Activated T-helper 9 cell treated with anti-CD3 and anti-CD28 coated beads, Interleukin-2, amount 50 U/mL, for 16 hours (primary cell): ENCODE results near the gene CDA.

Source experiments
- DNase-seq: peaks from one replicate; pipeline ENCODE4 v3.0.0-alpha.2; 2020; ENCODE audit warnings: low read depth

Gene CDA

GRCh38 chr1:20648946-20649345, 60.0 kb downstream of the CDA start:
- no peak for DNase-seq

GRCh38 chr1:20652300-20652699, 63.4 kb downstream of the CDA start:
- DNase-seq: no peak

- DNase-seq: no peak
Observed at GRCh38 chr1:20654104-20654690, 65.3 kb downstream of the CDA start.

- no peak for DNase-seq
Observed at GRCh38 chr1:20657024-20657423, 68.1 kb downstream of the CDA start.

GRCh38 chr1:20658166-20658915, 69.4 kb downstream of the CDA start:
- DNase-seq: no peak

- DNase-seq: no peak
Observed at GRCh38 chr1:20660363-20660762, 71.5 kb downstream of the CDA start.

- no peak for DNase-seq
Observed at GRCh38 chr1:20660847-20661206, 71.9 kb downstream of the CDA start.

- peak; percentile 92 for DNase-seq
Observed at GRCh38 chr1:20661207-20662109, 72.6 kb downstream of the CDA start, which contains the start of gene DDOST. DDOST (minus strand) TSS chr1:20661369; CDS start chr1:20661350, 19 bp downstream.

GRCh38 chr1:20662110-20662475, 73.2 kb downstream of the CDA start:
- DNase-seq: no peak

- DNase-seq: no peak
Observed at GRCh38 chr1:20663365-20663764, 74.5 kb downstream of the CDA start.

- DNase-seq: no peak
Observed at GRCh38 chr1:20663969-20664715, 75.2 kb downstream of the CDA start.

- no peak for DNase-seq
Observed at GRCh38 chr1:20665726-20666125, 76.8 kb downstream of the CDA start.

GRCh38 chr1:20666146-20666545, 77.2 kb downstream of the CDA start:
- DNase-seq: no peak

- DNase-seq: no peak
Observed at GRCh38 chr1:20666804-20667203, 77.9 kb downstream of the CDA start.
